CD4-positive, alpha-beta T cell treated with Interleukin-4 for 4 hours (primary cell): ENCODE results near the gene ADGRE3.
A peak's percentile ranks its signal among the peaks of the same experiment; 100 is the strongest.
"Not testable (repeated sequence)": the region's sequence is repeated elsewhere in the genome, so short reads cannot be mapped to it uniquely, and the experiment has no call there.

Experiments
- DNase-seq: peaks from one replicate; pipeline ENCODE4 v3.0.0-alpha.2; 2020

Gene ADGRE3

DNA sequence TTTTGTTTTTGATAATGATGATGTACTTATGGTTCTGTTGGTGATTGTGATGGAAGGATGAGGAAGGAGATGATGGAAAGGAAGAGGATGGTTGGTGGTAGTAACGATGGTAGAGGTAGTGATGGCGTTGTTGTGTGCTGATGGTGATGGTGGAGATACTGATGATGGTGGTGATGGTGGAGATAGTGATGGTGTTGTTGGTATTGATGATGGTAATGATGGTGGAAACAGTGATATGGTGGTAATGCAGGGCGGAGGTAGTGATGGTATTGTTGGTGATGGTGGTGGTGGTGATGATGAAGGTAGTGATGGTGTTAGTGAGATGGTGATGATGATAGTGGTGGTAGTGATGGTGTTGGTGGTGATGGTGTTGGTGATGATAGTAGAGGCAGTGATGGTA, 79.1 kb downstream of the ADGRE3 start:
- DNase-seq = no peak

DNA sequence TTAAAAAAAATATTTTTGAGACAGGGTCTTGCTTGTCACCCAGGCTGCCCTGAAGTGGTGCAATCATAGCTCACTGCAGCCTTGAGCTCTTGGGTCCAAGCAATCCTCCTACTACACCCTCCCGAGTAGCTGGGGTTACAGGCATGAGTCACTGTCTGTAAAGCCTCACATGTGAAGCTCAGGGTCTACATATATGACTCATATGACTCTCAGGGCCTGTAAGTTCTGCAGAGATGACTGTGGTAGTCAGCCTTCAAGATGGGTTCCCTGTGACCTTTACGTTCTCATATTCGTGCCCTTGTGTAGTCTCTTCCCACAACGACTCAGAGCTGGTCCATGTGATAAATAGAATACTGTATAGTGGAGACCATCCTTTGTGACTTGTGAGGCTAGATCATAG, 85.2 kb downstream of the ADGRE3 start:
- DNase-seq = not testable (repeated sequence)

DNA sequence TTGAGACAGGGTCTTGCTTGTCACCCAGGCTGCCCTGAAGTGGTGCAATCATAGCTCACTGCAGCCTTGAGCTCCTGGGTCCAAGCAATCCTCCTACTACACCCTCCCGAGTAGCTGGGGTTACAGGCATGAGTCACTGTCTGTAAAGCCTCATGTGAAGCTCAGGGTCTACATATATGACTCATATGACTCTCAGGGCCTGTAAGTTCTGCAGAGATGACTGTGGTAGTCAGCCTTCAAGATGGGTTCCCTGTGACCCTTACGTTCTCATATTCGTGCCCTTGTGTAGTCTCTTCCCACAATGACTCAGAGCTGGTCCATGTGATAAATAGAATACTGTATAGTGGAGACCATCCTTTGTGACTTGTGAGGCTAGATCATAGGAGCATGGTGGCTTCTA, 89.5 kb downstream of the ADGRE3 start:
- peak; percentile 41 for DNase-seq

DNA sequence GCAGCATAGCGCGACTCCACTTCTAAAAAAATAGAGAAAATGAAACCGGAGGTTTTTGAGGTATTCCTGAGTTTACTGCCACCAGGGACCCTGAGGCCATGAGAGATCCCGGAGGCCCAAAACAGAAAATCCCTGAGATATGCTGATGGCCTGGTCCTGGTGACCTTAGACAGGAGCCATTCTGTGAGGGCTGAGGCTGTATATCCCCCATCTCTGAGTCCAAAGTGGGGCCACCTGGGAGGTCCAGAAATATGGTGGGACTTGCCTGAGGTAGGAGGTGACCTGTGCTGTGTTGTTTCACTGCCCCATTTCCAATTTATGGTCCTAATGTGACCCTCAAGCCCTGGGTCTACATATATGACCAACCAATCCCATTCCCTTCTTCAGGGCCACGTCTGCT, 90.3 kb downstream of the ADGRE3 start:
- not testable (repeated sequence) for DNase-seq

DNA sequence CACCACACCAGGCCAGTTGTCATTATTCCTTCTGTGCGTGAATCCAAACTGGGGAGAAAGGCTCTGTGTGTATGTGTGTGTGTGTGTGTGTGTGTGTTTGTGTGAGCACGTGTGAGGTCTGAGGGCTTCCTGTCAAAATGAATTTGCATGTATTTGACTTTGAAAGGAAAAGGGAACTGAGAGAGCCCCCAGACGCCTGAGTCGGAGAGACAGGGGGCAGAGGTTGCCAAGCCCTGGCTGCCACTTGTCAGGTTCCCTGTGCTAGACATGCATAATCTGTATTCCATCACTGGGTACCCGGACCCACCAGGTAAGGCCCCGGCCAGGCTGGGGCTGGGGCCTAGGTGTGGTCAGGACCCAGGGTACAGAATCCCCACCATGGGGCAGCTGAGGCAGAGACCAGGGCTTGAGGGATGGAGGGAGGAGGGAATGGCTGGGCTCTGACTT, 91.7 kb downstream of the ADGRE3 start, which contains the start of gene CLEC17A:
TSS of gene CLEC17A (plus strand) at position 191 of the 447 bp plus-strand sequence. CDS start at position 268, 77 bp downstream.
- no peak for DNase-seq

- DNase-seq = no peak
These were observed 93.9 kb downstream of the ADGRE3 start for GRCh38 chr19:14580623-14581237.

GRCh38 chr19:14577885-14578427, 96.7 kb downstream of the ADGRE3 start:
- DNase-seq = no peak

GRCh38 chr19:14577264-14577663, 97.4 kb downstream of the ADGRE3 start:
- DNase-seq = no peak

DNA sequence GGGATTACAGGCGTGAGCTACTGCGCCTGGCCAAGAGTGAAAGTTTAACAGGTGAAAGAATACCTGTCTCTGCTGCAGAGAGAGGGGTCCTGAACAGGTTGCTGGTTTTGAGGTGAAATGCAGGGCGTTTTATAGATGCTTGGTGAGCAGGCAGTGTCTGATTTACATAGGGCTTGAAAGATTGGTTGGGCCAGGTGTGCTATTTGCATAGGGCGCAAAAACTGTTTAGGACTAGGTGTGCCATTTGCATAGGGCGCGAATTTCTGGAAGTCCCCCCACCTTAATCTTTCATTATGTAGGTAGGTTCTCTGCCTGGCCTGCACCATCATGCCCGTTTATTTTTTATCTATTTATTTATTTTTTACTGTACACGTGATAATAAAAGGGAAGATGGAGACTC, 98.3 kb downstream of the ADGRE3 start:
- no peak for DNase-seq

- DNase-seq = no peak
These were observed 99.1 kb downstream of the ADGRE3 start for GRCh38 chr19:14575428-14575980.

DNA sequence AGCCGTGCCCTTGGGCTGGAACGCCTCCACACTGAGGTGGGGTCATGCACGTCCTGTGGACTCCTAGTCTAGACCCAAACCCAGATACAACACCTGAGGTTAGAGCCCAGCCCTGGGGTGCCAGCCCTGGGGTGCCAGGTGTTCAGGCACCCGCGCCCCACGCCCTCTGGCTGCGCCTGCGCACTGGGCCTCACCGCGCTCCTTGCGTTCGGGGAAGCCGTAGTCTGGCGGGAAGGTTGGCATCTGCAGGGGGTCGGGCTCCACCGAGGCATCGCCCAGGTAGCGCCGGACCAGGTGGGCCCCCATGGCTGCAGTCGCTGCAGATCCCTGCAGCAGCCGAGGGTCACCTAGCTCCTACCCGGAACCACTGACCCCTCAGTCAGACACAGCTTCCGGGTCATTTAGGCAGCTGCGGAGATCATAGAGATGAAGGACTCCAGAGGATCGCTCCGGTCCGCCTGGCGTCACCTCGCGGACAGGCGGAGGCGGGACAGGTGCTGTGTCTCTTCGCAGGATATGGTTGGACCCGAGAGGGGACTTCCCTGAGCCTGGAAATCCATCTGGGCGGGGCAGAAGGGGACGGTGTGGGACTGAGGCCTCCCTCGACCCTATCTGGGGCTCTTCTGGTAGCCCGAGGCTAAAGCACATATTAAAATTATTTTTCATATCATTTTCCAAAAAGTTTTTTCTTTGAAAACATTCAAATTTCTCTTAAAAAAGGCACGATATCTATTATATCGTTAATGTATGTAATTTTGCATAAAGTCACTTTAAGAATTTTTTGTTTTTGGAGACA, 102.8 kb downstream of the ADGRE3 start, which contains the start of gene NDUFB7:
TSS of gene NDUFB7 (minus strand) at position 372 of the 796 bp plus-strand sequence. CDS start at position 306, 66 bp downstream.
- peak; percentile 94 for DNase-seq

GRCh38 chr19:14570864-14571527, 103.6 kb downstream of the ADGRE3 start:
- DNase-seq = no peak
